ENCODE data around the gene RPS18.

Gene RPS18

DNA sequence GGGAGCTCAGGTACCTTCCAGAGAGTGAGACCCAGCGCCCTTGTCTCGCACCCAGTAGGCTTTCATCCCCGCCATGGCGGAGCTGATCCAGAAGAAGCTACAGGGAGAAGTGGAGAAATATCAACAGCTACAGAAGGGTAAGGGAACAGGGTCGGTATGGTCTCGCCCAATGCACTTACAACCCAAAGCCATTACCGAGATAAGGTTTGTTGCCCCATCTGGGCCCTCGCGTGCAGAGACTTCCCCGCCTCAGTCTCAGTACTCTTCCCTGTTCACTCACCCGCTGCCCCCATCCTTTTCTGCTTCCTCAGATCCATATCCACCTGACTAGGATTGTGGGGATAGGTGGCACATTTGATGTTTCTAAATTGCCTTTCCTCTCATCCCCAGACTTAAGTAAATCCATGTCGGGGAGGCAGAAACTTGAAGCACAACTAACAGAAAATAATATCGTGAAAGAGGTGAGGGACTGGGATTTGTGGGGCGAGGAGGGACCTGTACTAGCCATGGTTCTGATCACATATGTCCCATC, 18.0 kb downstream of the RPS18 start:
- no peak for DNase-seq (ENCODE audit: low read depth in 1 of 2, low spot score in 1 of 2)

DNA sequence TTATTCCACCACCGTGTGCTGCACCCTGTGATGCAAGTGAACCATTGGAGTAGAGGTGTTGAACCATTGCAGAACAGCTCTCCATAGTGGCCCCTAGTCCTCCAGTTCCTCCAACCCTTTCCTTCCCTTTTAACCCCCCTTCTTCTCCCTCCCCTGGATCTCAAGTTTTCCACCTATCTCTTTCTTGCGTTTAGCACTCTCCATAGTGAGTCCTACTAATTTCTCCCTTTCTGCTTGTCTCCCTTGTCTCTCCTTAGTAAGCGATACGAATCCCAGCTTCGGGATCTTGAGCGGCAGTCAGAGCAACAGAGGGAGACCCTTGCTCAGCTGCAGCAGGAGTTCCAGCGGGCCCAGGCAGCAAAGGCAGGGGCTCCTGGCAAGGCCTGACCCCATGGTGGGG, 18.6 kb downstream of the RPS18 start:
- no peak for DNase-seq (ENCODE audit: low read depth in 1 of 2, low spot score in 1 of 2)

DNA sequence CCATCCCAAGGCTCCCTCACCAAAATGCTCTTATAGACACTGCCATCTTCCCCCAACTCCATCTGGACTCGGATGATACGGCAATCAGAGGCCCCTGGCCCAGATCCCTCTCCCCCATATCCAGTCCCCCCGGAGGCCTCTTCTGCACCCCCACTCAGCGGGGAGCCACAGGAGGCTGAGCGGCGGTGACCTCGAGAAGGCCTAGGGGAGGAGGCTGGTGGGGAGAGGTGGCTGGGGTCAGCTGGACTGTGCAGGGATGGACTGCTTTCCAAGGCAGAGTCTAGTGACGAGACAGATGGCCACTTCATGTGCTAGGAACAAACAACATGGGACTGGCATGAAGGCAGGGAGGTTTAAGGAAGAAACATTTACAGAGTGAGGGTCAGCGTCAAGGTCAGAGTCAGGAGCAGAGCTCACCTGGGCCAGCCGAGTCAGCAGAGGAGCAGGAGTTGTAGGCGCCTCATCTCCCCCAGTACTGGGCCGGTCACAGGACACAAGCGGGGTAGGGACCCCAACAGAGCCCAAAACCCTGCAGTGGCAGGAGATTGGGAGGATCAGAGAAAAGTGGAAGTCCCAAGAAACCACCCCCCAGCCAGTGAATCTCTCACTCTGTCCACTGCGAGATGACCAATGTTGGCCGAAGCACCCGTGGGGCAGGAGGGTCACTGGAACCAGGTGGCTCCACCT, 21.3 kb downstream of the RPS18 start:
- DNase-seq (ENCODE audit: low read depth in 1 of 2, low spot score in 1 of 2), result no peak

DNA sequence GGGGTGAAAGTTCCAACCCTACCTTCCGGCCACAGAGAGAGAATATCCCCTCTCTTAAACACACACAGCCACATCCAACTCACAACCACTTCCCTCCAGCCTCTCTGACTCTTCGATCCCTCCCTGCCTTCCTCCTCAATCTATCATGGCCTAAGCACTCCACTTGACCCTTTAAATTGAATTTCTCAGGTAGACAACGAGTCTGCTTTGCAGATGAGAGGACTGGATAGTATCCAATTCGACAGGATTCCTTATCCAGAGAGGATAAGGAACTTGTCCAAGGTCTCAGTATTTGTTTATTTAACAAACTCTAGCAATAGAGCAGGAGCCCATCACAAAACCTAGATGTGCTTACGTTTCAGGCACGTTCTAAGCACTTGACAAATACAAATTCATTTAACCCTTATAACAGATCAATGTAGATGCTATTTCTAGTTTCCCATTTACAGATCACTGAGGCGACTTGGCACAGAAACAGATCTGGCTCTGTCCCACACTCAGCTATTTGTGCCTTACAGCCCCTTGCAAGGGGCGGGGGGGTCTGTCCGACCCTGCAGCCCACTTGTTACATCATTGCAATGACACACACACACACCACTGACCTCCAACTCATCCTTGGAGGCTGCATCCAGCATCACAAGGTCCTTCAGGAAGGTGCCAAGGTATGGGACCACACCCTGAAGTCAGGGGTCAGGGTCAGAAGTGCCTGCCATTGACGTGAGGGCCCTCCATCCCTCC, 22.4 kb downstream of the RPS18 start:
- no peak for DNase-seq (ENCODE audit: low read depth in 1 of 2, low spot score in 1 of 2)

DNA sequence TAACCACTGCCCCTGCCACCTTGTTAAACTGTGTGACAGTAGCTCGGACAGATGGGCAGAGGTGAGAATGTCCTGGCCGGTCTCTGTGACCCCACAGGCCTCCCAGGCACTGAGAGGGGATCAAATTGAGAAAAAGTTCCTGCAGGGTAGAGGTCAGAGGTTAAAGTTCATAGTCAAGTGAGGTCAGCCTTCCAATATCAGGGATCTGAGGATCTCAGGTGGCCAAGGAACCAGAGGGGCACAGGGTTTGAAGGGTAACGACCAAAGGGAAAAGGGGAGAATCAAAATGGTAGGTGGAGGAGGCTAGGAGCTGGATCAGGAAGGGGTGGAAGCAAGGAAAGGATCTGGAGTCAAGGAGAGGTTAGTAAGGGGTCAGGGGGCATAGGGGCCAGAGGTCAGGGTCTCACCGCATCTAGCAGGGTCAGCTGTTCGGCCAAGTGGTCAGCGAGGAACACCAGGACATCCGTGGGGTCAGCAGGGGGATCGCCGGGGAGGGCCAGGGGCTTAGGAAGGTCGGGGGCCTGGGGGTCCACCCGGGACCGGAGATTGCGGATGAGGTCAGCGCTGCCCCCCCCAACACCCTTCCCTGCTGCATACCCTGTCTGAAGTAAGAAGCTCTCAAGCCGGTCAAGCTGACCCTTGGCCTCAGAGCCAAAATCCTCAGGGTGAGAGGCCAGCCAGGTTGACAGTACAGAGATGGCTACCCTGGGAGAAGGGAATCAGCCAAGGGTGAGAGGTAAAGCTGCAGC, 23.9 kb downstream of the RPS18 start:
- DNase-seq (ENCODE audit: low read depth in 1 of 2, low spot score in 1 of 2), result no peak

DNA sequence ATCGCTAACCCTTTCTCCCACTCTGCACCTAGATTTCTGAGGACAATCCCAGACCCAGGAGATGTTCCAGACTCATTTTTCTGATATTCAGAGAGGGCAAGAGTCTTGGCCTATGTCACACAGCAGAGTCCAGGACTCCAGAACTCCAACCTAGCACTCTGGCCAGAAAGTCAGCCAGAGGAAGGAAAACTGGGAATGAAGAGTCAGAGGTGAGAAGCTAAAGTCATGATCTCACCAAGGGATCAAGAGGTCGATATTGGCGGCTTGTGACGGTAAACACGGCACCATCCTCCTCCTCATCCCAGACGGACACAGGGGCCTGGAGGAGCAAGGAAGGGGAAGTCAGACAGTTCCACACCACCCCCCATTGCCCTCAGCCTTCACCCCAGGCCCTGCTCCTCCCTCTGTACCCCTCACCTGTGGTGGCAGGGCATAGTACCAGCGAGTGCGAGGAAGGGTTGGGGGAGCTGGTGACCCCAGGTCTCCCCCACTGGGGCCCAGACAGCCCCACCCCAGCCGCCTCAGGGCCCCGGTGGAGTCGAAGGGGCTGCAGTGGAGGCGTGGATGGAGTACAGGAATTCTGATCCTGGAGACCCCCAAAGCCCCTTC, 25.0 kb downstream of the RPS18 start:
- DNase-seq (ENCODE audit: low read depth in 1 of 2, low spot score in 1 of 2), result no peak

DNA sequence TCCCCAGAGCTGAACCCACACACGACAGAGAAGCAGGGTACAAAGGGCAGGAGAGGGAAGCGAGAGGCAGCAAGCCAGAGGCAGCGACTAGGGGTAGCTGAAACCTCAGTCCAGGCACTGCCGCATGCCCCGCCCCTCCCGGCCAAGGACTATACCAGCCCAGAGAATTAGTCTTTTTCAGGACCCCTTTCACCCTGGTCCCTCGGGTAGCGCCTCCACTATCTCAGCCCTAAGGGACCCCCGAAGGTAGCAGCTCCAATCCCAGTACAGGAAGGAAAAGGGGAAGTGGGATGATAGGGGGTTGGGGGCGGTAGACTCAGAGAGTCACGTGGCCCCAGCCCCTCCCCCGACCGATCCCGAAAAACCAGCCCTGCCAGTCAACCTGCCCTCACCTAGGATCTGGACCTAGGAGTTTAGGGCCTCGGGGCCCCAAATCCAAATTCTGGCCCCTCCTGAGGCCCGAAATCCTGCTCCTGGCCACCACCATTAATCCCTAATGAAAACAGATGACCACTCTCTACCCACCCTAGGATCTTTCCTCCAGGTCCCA, 25.6 kb downstream of the RPS18 start:
- DNase-seq (ENCODE audit: low read depth in 1 of 2, low spot score in 1 of 2), result no peak

DNA sequence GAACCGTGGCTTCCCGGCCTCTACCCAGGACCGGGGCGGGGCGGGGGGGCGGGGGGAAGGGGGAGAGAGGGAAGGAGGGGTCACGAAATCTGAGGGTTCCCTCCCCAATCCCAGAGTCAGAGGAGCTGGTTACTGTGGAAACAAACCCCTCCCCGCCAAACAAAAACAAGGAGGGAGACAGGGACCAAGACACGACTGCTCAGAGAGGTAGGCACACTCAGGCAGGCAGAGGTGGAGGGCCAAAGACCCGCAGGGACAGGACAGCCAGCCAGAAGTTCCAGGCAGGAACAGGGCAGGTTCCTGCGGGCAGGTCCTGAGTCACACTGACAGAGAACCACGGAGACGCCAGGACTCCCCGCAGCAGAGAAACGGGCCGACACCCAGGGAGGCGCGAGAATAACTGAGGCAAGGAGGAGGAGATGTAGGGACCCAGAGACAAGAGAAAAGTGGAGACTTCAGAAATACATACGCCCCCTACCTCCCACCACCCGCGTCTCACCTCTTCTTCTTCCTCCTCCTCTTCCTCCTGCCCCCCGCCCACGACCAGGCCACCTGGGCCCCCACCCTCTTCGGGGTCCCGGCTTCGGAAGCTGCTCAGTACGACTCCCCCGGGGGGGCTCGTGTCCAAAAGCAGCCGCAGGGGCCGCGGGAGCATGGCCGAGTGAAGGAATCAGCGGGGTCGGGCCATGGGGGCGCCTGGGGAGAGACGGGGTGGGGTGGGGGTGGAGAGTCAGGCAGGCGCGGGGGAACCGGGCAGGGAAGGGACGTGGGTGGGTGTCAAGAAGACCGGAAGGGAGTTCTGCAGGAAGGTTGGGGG, 26.3 kb downstream of the RPS18 start:
- no peak for DNase-seq (ENCODE audit: low read depth in 1 of 2, low spot score in 1 of 2)

DNA sequence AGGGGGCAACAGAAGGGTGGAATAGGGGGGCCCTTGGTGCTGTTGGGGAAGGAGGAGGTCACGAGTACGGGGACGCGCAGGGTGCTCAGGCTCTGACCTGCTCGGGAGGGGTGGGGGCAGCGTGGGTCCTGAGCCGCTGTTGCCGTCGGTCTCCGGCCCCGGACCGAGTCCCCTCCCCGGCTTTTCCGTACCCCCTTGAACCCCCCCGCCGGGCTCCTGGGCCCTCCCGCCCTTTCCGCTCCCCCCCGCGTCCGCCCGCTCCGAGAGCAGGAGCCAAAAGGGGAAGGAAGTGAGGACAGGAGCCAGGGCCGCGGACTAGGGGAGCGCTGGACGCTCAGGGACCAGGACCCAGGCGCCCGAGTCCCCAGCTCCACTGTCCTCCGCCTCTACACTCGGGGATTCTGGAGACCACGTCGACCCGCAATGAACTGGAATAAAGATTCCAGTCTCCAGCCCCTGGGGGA, 26.9 kb downstream of the RPS18 start, which contains the start of gene RGL2:
Gene RGL2 (minus strand): TSS at position 170 of the 464 bp plus-strand sequence. CDS start 332 bp downstream, outside the sequence.
- peak in 1 of 2 donors; percentile 50 for DNase-seq (ENCODE audit: low read depth in 1 of 2, low spot score in 1 of 2)

DNA sequence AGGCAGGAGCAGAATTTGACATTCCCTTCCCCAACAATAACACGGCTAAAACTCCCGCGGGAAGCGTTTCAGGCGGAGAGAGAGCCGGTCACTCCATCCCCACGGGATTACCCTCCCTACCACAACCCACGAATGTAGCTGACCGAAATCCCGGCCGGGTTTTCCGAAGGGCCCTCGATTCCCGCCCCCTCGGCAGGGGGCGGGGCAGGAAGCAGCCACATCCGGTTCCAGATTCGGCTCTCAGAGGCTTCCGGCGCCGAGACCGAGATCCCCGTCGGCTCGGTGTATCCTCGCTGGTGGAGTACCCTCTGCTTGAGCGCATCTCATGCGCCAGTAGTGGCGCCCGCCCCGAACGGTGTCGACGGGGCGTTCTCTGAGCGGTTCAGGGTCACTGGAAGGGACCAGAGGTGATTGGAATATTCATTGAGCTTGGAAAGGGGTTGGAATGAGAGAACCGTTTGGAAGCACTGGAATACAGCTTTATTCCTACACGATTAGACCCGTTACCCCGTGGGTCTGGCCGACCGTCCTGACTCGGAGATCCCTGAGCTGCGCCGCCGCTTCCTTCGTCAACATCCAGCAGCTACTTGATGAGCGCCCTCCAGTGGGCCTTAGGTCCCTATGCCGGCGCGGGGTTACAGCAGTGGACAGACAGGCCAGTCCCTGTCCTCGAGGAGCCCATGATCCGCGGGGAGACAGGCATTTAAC, 27.5 kb downstream of the RPS18 start:
- DNase-seq (ENCODE audit: low read depth in 1 of 2, low spot score in 1 of 2), result peak; percentile 88

DNA sequence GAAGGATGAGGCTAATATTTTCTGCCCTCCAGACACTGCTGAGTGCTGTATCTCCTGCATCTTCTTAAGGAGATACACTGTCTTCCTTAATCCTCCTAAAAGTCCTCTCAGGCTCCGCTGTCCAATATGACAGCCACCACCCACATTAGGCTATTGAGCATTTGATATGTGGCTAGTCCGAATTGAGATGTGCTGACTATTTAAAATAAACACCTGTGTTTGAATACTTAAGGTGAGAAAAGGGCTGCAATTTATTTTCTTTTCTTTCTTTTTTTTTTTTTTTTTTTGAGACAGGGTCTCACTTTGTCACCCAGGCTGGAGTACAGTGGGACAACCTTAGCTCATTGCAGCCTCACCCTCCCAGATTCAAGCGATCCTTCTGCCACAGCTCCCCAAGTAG, 30.0 kb downstream of the RPS18 start:
- DNase-seq (ENCODE audit: low read depth in 1 of 2, low spot score in 1 of 2), result no peak

DNA sequence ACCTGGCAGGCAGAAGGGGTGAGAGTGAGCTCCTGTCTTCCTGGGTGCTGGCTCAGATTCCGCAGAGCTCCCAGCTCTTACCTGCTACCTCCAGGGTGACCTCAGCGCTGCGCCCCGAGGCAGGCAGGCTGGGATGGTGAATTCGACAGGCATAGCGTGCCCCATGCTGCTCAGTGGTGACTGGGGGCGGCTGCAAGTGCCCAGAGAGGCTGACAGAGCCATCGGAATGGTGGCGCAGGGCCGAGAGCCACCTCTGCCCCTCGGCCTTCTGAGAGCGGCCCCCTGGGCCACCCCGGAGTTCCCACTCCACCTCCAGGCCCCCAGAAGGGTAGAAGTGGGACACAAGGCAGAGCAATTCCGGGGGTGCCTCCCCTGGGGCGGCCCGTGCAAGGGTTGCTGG, 32.3 kb downstream of the RPS18 start:
- DNase-seq (ENCODE audit: low read depth in 1 of 2, low spot score in 1 of 2), result no peak

DNA sequence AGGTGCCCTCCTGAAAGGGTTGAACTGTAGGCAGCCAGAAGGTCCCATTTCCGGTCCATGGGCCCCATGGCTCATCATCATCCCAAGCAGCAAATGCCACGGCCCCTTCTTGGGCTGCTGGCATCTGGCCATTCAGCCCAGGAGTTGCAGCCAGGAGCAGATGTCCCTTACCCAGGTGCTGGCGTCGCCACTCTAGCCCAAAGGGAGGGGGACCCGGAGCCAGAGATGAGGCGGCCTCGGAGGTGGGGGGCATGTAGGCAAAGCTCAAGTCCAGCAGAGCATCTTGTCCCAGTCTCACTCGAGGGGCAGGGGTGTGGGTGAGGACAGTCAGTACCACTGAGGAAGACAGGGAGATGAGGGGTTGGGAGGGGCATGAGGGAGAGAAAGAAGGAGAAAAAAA, 33.2 kb downstream of the RPS18 start:
- DNase-seq (ENCODE audit: low read depth in 1 of 2, low spot score in 1 of 2), result no peak

DNA sequence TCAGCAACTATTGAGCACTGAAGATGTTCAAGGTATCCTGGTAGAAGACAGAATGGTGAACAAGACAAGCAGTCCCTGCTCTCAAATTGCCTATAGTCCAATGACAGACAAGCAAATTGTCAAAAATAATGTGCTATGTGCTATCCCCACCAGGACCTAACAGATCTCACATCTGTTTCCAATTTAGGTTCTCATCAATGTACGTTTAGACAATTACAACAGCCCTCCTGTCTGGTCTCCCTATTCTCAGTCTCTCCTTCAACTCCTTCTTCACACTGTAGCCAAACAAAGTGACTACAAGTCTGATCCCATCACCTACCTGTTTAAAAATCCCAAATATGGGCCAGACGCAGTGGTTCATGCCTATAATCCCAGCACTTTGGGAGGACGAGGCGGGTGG, 34.5 kb downstream of the RPS18 start:
- DNase-seq (ENCODE audit: low read depth in 1 of 2, low spot score in 1 of 2), result no peak

DNA sequence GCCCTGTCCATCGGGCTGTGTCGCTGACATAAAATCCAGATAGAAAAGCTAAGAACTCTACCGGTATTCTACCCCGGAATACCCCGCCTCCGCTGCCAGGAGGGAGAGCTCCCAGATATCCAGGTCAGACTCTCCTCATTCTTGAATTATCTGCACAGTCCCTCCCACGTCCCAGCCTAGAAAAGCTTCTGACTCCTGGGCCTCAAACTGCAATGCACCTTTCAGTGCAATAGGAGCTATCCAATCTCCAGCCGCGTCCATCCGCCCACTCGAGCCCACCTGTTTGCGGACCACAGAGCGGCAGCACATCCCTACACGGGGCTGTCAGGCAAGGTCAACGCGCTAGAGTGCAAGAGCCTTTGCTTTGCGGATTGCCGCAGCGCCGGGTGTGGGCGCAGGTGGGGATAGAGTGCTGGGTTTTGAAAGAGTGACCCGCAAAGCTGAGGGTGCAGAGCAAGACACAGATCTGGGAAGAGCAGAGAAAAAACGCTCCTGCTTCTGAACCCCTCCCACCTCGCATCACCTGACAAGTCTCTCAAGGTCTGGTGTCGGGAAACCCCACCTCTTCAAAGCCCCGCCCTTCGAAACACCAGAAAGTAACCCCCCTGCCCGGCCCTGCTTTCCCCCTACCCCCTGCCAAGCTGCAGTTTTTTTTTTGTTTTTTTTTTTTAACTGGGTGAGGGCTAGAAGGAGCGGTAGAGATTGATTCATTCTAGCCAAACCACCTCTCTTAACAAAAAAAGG, 40.7 kb downstream of the RPS18 start:
- peak; percentile 56 to 72 for DNase-seq (ENCODE audit: low read depth in 1 of 2, low spot score in 1 of 2)

DNA sequence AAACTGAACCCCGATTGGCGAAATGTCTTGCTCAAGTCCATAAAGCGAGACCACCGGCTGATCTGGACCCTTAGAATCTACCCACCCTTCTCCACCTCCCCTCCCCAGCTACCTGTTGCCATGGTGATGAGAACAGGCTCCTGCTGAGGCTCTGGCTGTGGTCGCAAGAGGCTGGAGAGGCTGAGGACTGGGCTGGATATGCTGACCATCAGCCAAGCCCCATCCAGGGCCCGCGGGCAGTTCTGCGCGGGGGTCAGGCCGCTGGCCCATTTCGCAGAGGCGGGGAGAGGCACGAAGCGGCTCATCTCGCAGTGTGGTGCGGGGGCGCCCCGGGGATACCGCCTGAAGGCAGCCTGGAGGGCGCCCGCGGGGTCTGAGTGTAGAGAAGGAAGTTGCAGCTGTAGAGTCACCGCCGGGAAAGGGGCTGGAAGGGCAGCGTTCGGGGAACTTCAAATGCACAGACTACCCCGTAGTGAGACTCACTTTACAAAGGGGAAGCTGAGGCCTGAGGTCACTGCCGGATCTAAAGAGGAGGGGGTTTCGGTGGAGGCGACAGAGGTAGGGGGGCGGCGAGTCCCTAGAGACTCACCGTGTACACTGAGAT, 41.3 kb downstream of the RPS18 start:
- DNase-seq (ENCODE audit: low read depth in 1 of 2, low spot score in 1 of 2), result no peak

DNA sequence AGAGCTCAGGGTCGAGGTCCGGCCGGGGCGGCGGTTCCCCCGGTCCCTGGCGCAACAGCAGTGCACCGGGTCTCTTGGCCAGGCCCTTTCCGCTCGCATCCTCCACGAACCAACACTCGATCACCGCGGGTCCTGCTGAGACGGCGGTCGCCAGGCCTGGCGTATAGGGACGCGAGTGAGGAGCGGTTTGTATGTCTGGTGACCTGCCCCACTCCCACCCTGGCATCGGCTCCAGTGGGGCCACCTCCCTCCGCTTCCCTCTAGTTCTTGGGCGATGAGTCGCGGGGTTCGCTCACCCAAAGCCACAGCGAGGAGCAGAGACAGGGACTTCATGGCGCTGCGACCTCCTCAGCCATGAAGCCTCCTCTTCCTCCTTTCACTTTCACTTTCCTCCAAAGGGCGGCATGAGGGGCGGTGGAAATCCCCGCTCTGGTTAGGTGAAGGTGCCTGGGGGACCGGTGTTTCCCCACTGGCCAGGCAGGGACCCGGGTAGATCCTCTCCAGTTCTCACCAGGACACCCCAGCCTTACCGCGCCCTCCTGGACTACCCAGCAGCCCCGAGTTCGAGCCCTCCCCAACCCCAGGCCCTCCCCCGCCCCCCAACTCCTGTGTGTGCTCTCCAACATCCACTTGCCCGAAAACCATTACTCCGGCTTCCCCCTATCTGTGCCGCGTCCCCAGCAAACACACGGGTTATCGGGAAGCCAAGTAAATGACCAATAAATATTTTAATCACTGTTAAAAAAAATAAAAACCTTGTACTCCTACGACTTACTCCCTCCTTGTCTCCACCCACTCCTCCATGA, 42.0 kb downstream of the RPS18 start, which contains the start of gene TAPBP:
Gene TAPBP (minus strand): TSS at position 370 of the 806 bp plus-strand sequence. CDS start 37 bp downstream, at position 333.
- DNase-seq (ENCODE audit: low read depth in 1 of 2, low spot score in 1 of 2), result peak; percentile 52 to 79

Data from activated T-helper 1 cell treated with anti-CD3 and anti-CD28 coated beads, Interleukin-2, amount 50 U/mL, for 16 hours (primary cell).